H9 (cell line): ENCODE measurements around the gene SLC39A2. TPM values are rescaled to one million over a fixed set of nuclear protein-coding genes. Genes with fewer than 3 reads are reported as not detected.
"Not testable (repeated sequence)": the region's sequence is repeated elsewhere in the genome, so short reads cannot be mapped to it uniquely, and the experiment has no call there.

ENCODE experiments used
- DNase-seq: peaks from one replicate; pipeline ENCODE4 v3.0.0-alpha.2; 2017
- H2AFZ ChIP-seq: one replicate; pipeline ENCODE4 v1.6.1; 2013; ENCODE audit warnings: mild to moderate bottlenecking, low read length, control low read depth, moderate library complexity
- H2AK5ac ChIP-seq: 2 replicates; pipeline ENCODE4 v1.6.1; 2013; ENCODE audit warnings: low read length, control low read depth, mixed read lengths; ENCODE audit not compliant: insufficient read length
- H2BK120ac ChIP-seq: one replicate; pipeline ENCODE4 v1.6.1; 2013; ENCODE audit warnings: low read depth, mild to moderate bottlenecking, low read length, control low read depth, inconsistent platforms; ENCODE audit not compliant: poor library complexity, severe bottlenecking
- H2BK12ac ChIP-seq: 2 replicates; pipeline ENCODE4 v1.6.1; 2013; ENCODE audit warnings: low read length, control low read depth, mixed read lengths, low read depth; ENCODE audit not compliant: insufficient read length
- H2BK15ac ChIP-seq: 2 replicates; pipeline ENCODE4 v1.6.1; 2013; ENCODE audit warnings: low read depth, low read length, control low read depth
- H2BK20ac ChIP-seq: one replicate; pipeline ENCODE4 v1.6.1; 2013; ENCODE audit warnings: low read depth, mild to moderate bottlenecking, low read length, control low read depth, inconsistent platforms; ENCODE audit not compliant: poor library complexity, severe bottlenecking
- H2BK5ac ChIP-seq: 2 replicates; pipeline ENCODE4 v1.6.1; 2013; ENCODE audit warnings: low read length, control low read depth, mixed read lengths; ENCODE audit not compliant: insufficient read length
- H3K14ac ChIP-seq: 2 replicates; pipeline ENCODE4 v1.6.1; 2013; ENCODE audit warnings: low read length, control low read depth; ENCODE audit not compliant: insufficient read depth
- H3K18ac ChIP-seq: 2 replicates; pipeline ENCODE4 v1.6.1; 2013; ENCODE audit warnings: low read depth, mild to moderate bottlenecking, mixed read lengths, low read length, control low read depth; ENCODE audit not compliant: insufficient read length
- H3K23ac ChIP-seq: 2 replicates; pipeline ENCODE4 v1.6.1; 2013; ENCODE audit warnings: low read length, control low read depth, mixed read lengths, low read depth; ENCODE audit not compliant: insufficient read length
- H3K23me2 ChIP-seq: 2 replicates; pipeline ENCODE4 v1.6.1; 2013; ENCODE audit warnings: low read depth, mild to moderate bottlenecking, mixed read lengths, low read length, control low read depth; ENCODE audit not compliant: insufficient read length, poor library complexity, severe bottlenecking
- H3K27ac ChIP-seq: 2 replicates; pipeline ENCODE4 v1.5.1; 2013; ENCODE audit warnings: low read length, control low read depth, mixed read lengths, low read depth; ENCODE audit not compliant: insufficient read length
- H3K27me3 ChIP-seq: 2 replicates; pipeline ENCODE4 v1.6.1; 2013; ENCODE audit warnings: low read length, control low read depth, inconsistent platforms; ENCODE audit not compliant: insufficient read depth
- H3K4ac ChIP-seq: 2 replicates; pipeline ENCODE4 v1.6.1; 2013; ENCODE audit warnings: low read depth, mild to moderate bottlenecking, control low read depth, inconsistent platforms, low read length, moderate library complexity
- H3K4me1 ChIP-seq: 2 replicates; pipeline ENCODE4 v1.6.1; 2013; ENCODE audit warnings: low read length, control low read depth, inconsistent platforms; ENCODE audit not compliant: insufficient read depth
- H3K4me2 ChIP-seq: 2 replicates; pipeline ENCODE4 v1.6.1; 2013; ENCODE audit warnings: low read length, control low read depth, mixed read lengths; ENCODE audit not compliant: insufficient read length, insufficient read depth
- H3K56ac ChIP-seq: 2 replicates; pipeline ENCODE4 v1.6.1; 2013; ENCODE audit warnings: low read depth, mild to moderate bottlenecking, mixed read lengths, low read length, control low read depth; ENCODE audit not compliant: insufficient read length
- H3K79me1 ChIP-seq: 2 replicates; pipeline ENCODE4 v1.6.1; 2013; ENCODE audit warnings: low read depth, mild to moderate bottlenecking, moderate library complexity, low read length, control low read depth, inconsistent platforms; ENCODE audit not compliant: insufficient read depth, poor library complexity, severe bottlenecking
- H3K79me2 ChIP-seq: 2 replicates; pipeline ENCODE4 v1.6.1; 2013; ENCODE audit warnings: low read length, control low read depth, inconsistent platforms; ENCODE audit not compliant: insufficient read depth
- H3K9ac ChIP-seq: 2 replicates; pipeline ENCODE4 v1.6.1; 2013; ENCODE audit warnings: low read length, control low read depth, mixed read lengths; ENCODE audit not compliant: insufficient read length; ENCODE audit errors: extremely low read depth
- H3K9me3 ChIP-seq: one replicate; pipeline ENCODE4 v1.6.1; 2013; ENCODE audit warnings: low read depth, low read length, inconsistent platforms; ENCODE audit not compliant: control insufficient read depth
- H3T11ph ChIP-seq: one replicate; pipeline ENCODE4 v1.6.1; 2013; ENCODE audit warnings: mild to moderate bottlenecking, low read length, control low read depth, inconsistent platforms
- H4K20me1 ChIP-seq: one replicate; pipeline ENCODE4 v1.6.1; 2013; ENCODE audit not compliant: control insufficient read depth, insufficient read length, insufficient read depth
- H4K5ac ChIP-seq: 2 replicates; pipeline ENCODE4 v1.6.1; 2013; ENCODE audit warnings: low read depth, mild to moderate bottlenecking, mixed read lengths, low read length, control low read depth; ENCODE audit not compliant: insufficient read length
- H4K8ac ChIP-seq: replicated peaks from 2 replicates; pipeline ENCODE4 v1.6.1; 2013; ENCODE audit warnings: low read length, control low read depth, mixed read lengths, low read depth; ENCODE audit not compliant: insufficient read length
- H4K91ac ChIP-seq: 2 replicates; pipeline ENCODE4 v1.6.1; 2013; ENCODE audit warnings: low read depth, mild to moderate bottlenecking, moderate library complexity, mixed read lengths, low read length, control low read depth; ENCODE audit not compliant: insufficient read length
- H3K27ac Mint-ChIP-seq, 3 experiments: 2 replicates in 2 of 3; 3 replicates in 1 of 3; pipeline ENCODE4 v1.8.0; 2020 to 2021; ENCODE audit warnings: mixed read lengths in 3 of 3, mild to moderate bottlenecking in 1 of 3, moderate library complexity in 1 of 3
- H3K27me3 Mint-ChIP-seq: 2 replicates; pipeline ENCODE4 v1.8.0; 2021; ENCODE audit warnings: low read depth, mild to moderate bottlenecking, moderate library complexity, mixed read lengths
- H3K36me3 Mint-ChIP-seq, 3 experiments: 2 replicates in 2 of 3; 3 replicates in 1 of 3; pipeline ENCODE4 v1.8.0; 2020 to 2021; ENCODE audit warnings: low read depth in 3 of 3, mixed read lengths in 3 of 3; ENCODE audit not compliant: insufficient read depth in 1 of 3
- H3K4me1 Mint-ChIP-seq, 2 experiments: 2 replicates each; pipeline ENCODE4 v1.8.0; 2020; ENCODE audit warnings: mixed read lengths in 2 of 2
- H3K4me3 Mint-ChIP-seq, 2 experiments: 2 replicates in 1 of 2; 3 replicates in 1 of 2; pipeline ENCODE4 v1.8.0; 2020 to 2021; ENCODE audit warnings: mild to moderate bottlenecking in 2 of 2, mixed read lengths in 2 of 2, moderate library complexity in 1 of 2
- H3K9me3 Mint-ChIP-seq, 2 experiments: 2 replicates in 1 of 2; 3 replicates in 1 of 2; pipeline ENCODE4 v1.8.0; 2020; ENCODE audit warnings: mild to moderate bottlenecking in 2 of 2, mixed read lengths in 2 of 2, moderate library complexity in 1 of 2
- WGBS: extraction: QIAGEN DNeasy Blood & Tissue Kit; methylation state at CpG from one replicate; pipeline ENCODE4 v1.1.7; 2013; ENCODE audit warnings: missing lambda C conversion rate, low lambda C conversion rate, mixed read lengths; ENCODE audit not compliant: insufficient read length; ENCODE audit errors: extremely low coverage; 5-methylcytosine and 5-hydroxymethylcytosine counted together
- total RNA-seq: library from RNA; stranded (reverse); gene quantifications from 2 replicates; pipeline ENCODE4 v1.2.1, GENCODE V29; 2021

Gene SLC39A2
- total RNA-seq, 1 experiment from 2014 or later, result not detected

GRCh38 chr14:20955538-20955873 lies 43.6 kb upstream of the SLC39A2 start:
- not testable (repeated sequence) for H3K9ac ChIP-seq, H3K27ac Mint-ChIP-seq
- WGBS, result no CpG with 5 or more reads among the region's 5 CpGs

More at GRCh38 chr14:20955538-20955873, 43.6 kb upstream of the SLC39A2 start:
- H2AFZ ChIP-seq, H3K27me3 ChIP-seq, H2BK120ac ChIP-seq, DNase-seq, H2BK15ac ChIP-seq, H3K4me1 ChIP-seq, H3K14ac ChIP-seq, H3K23me2 ChIP-seq, H3K4me2 ChIP-seq, H4K5ac ChIP-seq, H2AK5ac ChIP-seq, H2BK5ac ChIP-seq, H3K18ac ChIP-seq, H3T11ph ChIP-seq, H3K4ac ChIP-seq, H4K8ac ChIP-seq, H3K23ac ChIP-seq, H2BK12ac ChIP-seq, H3K9me3 Mint-ChIP-seq, H3K27ac ChIP-seq, H2BK20ac ChIP-seq, H4K91ac ChIP-seq, H4K20me1 ChIP-seq, H3K4me1 Mint-ChIP-seq, H3K4me3 Mint-ChIP-seq, H3K9me3 ChIP-seq, H3K79me1 ChIP-seq, H3K36me3 Mint-ChIP-seq, H3K79me2 ChIP-seq, H3K56ac ChIP-seq: not testable (repeated sequence)
- H3K27me3 Mint-ChIP-seq, result peaks cover 19% of the 10 kb centered on the region
